ENCODE measurements around the gene SLC16A1. TPM values are rescaled to one million over a fixed set of nuclear protein-coding genes. Genes with fewer than 3 reads are reported as not detected.

The SLC16A1 gene
- total and polyA plus RNA-seq, 10 of the 15 experiments (the other 5 are each of a cell fraction or from before 2014, with no cell fraction given), result 39.0 to 106 (median 65.8) TPM

GRCh38 chr1:112889052-112889768 lies 66.8 kb downstream of the SLC16A1 start:
- Histone ChIP-seq H3K36me3 (ENCODE audit: control insufficient read depth in 2 of 2, insufficient read depth in 2 of 2, low read length in 1 of 2) (no peaks in the 10 kb centered on the region), H3K27me3 (replicated peaks in 1 of 2; ENCODE audit: control insufficient read depth in 2 of 2, insufficient read depth in 2 of 2, low read length in 1 of 2) (no peaks in the 10 kb centered on the region), H3K4me1 (ENCODE audit: control insufficient read depth, insufficient read depth, low read length) (no peaks in the 10 kb centered on the region), H3K79me2 (ENCODE audit: control insufficient read depth, insufficient read depth, low read length) (no peaks in the 10 kb centered on the region), H3K9me3 (replicated peaks; ENCODE audit: control insufficient read depth, insufficient read depth, low read length) (no peaks in the 10 kb centered on the region; the same call in 2 of the 3 replicates), H2AFZ (ENCODE audit: control insufficient read depth, low read depth, low read length) (no peak overlapping the region), H3K4me2 (ENCODE audit: control insufficient read depth, insufficient read depth) (no peak overlapping the region), H3K27ac (ENCODE audit: control insufficient read depth, insufficient read depth) (no peak overlapping the region), H3K4me3 (no peak overlapping the region), H4K20me1 (ENCODE audit: control insufficient read depth, insufficient read depth) (no peaks in the 10 kb centered on the region), H3K9ac (ENCODE audit: control insufficient read depth, insufficient read depth, low read length) (no peak overlapping the region)
- FAIRE-seq (no peak), DNase-seq (ENCODE audit: low read depth, low spot score) (no peak), ATAC-seq (no peak)
- intact Hi-C loops (cut with micrococcal nuclease; ENCODE audit: unreplicated experiment) (no loop called here), in situ Hi-C loops (cut with MboI) (loop anchor here (10.0 kb wide), 1 partner anchor 786 kb away; no protein-coding TSS in a partner anchor)
- WGBS (ENCODE audit: insufficient coverage, insufficient replicate concordance, low lambda C conversion rate, missing lambda C conversion rate), result 24% methylated on average over 2 of the region's 2 CpGs
- no peak for TF ChIP-seq JUND (IDR thresholded peaks at IDR 0.05; ENCODE audit: low read depth, low read length)
- no peak for TF ChIP-seq HDAC6 (IDR thresholded peaks at IDR 0.05; ENCODE audit: unreplicated experiment)
- TF ChIP-seq PAX5 (IDR thresholded peaks at IDR 0.05; ENCODE audit: borderline replicate concordance, low read depth, low read length), result no peak
- no peak for TF ChIP-seq PBX3 (IDR thresholded peaks at IDR 0.05; ENCODE audit: insufficient replicate concordance, low read depth, low read length)
- no peak for TF ChIP-seq TAF1 (IDR thresholded peaks at IDR 0.05; ENCODE audit: borderline replicate concordance, low read depth, low read length)
- SMC1A ChIA-PET (ENCODE audit: uncharacterized antibody, unreplicated experiment), result interaction anchor here (0.7 to 2.2 kb wide), 4 partner anchors 47 to 154 kb away, joined by 3 to 11 read pairs (median 4); no protein-coding TSS in a partner anchor
- RAD21 ChIA-PET (ENCODE audit: unreplicated experiment), result interaction anchor here (1.2 to 2.1 kb wide), 2 partner anchors 153 to 154 kb away, joined by 3 to 8 read pairs; no protein-coding TSS in a partner anchor
- POLR2A ChIA-PET, result no interaction called here
- BruUV-seq (replicated peaks), result no TSS peak
- CTCF ChIA-PET, result interaction anchor here (1.0 to 3.2 kb wide), 3 partner anchors 10 to 184 kb away, joined by 3 to 16 read pairs (median 14); partner anchors contain the start of gene LRIG2
